Subcutaneous abdominal adipose tissue (tissue), 5 donors: Measurements from ENCODE around the gene KIAA1671.
A peak's percentile ranks its signal among the peaks of the same experiment; 100 is the strongest.

Source experiments
- H3K27ac ChIP-seq: one replicate; pipeline ENCODE4 v1.7.0; 2013; ENCODE audit warnings: low read depth, mild to moderate bottlenecking, inconsistent platforms, low read length, moderate library complexity
- H3K27me3 ChIP-seq, 5 donors: one replicate each; pipeline ENCODE4 v1.7.0; 2013; ENCODE audit warnings: low read length in 5 of 5, inconsistent platforms in 1 of 5; ENCODE audit not compliant: control insufficient read depth in 5 of 5, insufficient read depth in 4 of 5
- H3K36me3 ChIP-seq, 5 donors: one replicate each; pipeline ENCODE4 v1.7.0; 2013; ENCODE audit warnings: low read length in 5 of 5; ENCODE audit not compliant: control insufficient read depth in 5 of 5, insufficient read depth in 5 of 5
- H3K4me1 ChIP-seq, 5 donors: one replicate each; pipeline ENCODE4 v1.7.0; 2013; ENCODE audit warnings: low read length in 5 of 5, mild to moderate bottlenecking in 3 of 5, moderate library complexity in 1 of 5; ENCODE audit not compliant: control insufficient read depth in 5 of 5, insufficient read depth in 5 of 5
- H3K4me3 ChIP-seq, 5 donors: one replicate each; pipeline ENCODE4 v1.7.0; 2013; ENCODE audit warnings: low read length in 5 of 5, low read depth in 1 of 5
- H3K9ac ChIP-seq, 5 donors: one replicate each; pipeline ENCODE4 v1.7.0; 2013; ENCODE audit warnings: low read length in 5 of 5, mild to moderate bottlenecking in 4 of 5, moderate library complexity in 3 of 5
- H3K9me3 ChIP-seq, 5 donors: one replicate each; pipeline ENCODE4 v1.7.0; 2013; ENCODE audit warnings: low read length in 5 of 5; ENCODE audit not compliant: control insufficient read depth in 5 of 5
- donor health status: healthy.
- donor health status: healthy.
- donor health status: healthy.
- donor health status: healthy.
- donor health status: healthy.

The KIAA1671 gene

GRCh38 chr22:25021409-25021808, 68.9 kb downstream of the KIAA1671 start:
- Histone ChIP-seq H3K9me3 (no peaks in the 10 kb centered on the region), H3K9ac (no peak overlapping the region), H3K27ac (no peak overlapping the region)

GRCh38 chr22:25021976-25022711, 69.6 kb downstream of the KIAA1671 start:
- Histone ChIP-seq H3K27me3 (no peaks in the 10 kb centered on the region), H3K4me3 (no peak overlapping the region), H3K9me3 (no peaks in the 10 kb centered on the region), H3K9ac (no peak overlapping the region), H3K4me1 (peaks cover 0 to 43% (median 6%) of the 10 kb centered on the region in 5 donors), H3K36me3 (no peaks in the 10 kb centered on the region), H3K27ac (no peak overlapping the region)

More at GRCh38 chr22:25021409-25021808, 68.9 kb downstream of the KIAA1671 start:
- no peaks in the 10 kb centered on the region for H3K27me3 ChIP-seq
- H3K36me3 ChIP-seq, result no peaks in the 10 kb centered on the region
- no peak overlapping the region for H3K4me3 ChIP-seq
- peaks cover 0 to 42% (median 6%) of the 10 kb centered on the region in 5 donors for H3K4me1 ChIP-seq

- H3K4me1 ChIP-seq, result peaks cover 0 to 54% (median 14%) of the 10 kb centered on the region in 5 donors
- no peak overlapping the region for H3K4me3 ChIP-seq
- H3K27me3 ChIP-seq, result no peaks in the 10 kb centered on the region
- H3K9me3 ChIP-seq, result no peaks in the 10 kb centered on the region
- no peaks in the 10 kb centered on the region for H3K36me3 ChIP-seq
- H3K27ac ChIP-seq, result no peak overlapping the region
- no peak overlapping the region for H3K9ac ChIP-seq
These were observed 71.4 kb downstream of the KIAA1671 start for GRCh38 chr22:25023879-25024278.

- no peaks in the 10 kb centered on the region for H3K36me3 ChIP-seq
- H3K9me3 ChIP-seq, result no peaks in the 10 kb centered on the region
- no peak overlapping the region for H3K9ac ChIP-seq
- H3K27ac ChIP-seq, result peak overlapping the region; percentile 51
- H3K27me3 ChIP-seq, result no peaks in the 10 kb centered on the region
- H3K4me3 ChIP-seq, result no peak overlapping the region
- H3K4me1 ChIP-seq, result peaks cover 0 to 46% (median 14%) of the 10 kb centered on the region in 5 donors
These were observed 72.4 kb downstream of the KIAA1671 start for GRCh38 chr22:25024895-25025294.

- no peak overlapping the region for H3K9ac ChIP-seq
- H3K4me3 ChIP-seq, result no peak overlapping the region
- H3K9me3 ChIP-seq, result no peaks in the 10 kb centered on the region
- H3K4me1 ChIP-seq, result peaks cover 0 to 42% (median 14%) of the 10 kb centered on the region in 5 donors
- H3K27ac ChIP-seq, result peak overlapping the region; percentile 51
- no peaks in the 10 kb centered on the region for H3K27me3 ChIP-seq
- H3K36me3 ChIP-seq, result no peaks in the 10 kb centered on the region
These were observed 73.2 kb downstream of the KIAA1671 start for GRCh38 chr22:25025491-25026400.

GRCh38 chr22:25027043-25027906, 74.8 kb downstream of the KIAA1671 start:
- Histone ChIP-seq H3K9ac (peak overlapping the region in 1 of 5 donors; percentile 30), H3K4me1 (peaks cover 0 to 30% (median 14%) of the 10 kb centered on the region in 5 donors), H3K27me3 (no peaks in the 10 kb centered on the region), H3K4me3 (no peak overlapping the region), H3K27ac (peak overlapping the region; percentile 51), H3K36me3 (peaks cover 0 to 3% (median 0%) of the 10 kb centered on the region in 5 donors), H3K9me3 (no peaks in the 10 kb centered on the region)

- no peak overlapping the region for H3K9ac ChIP-seq
- peaks cover 0 to 30% (median 14%) of the 10 kb centered on the region in 5 donors for H3K4me1 ChIP-seq
- H3K27me3 ChIP-seq, result no peaks in the 10 kb centered on the region
- no peaks in the 10 kb centered on the region for H3K9me3 ChIP-seq
- peaks cover 0 to 3% (median 0%) of the 10 kb centered on the region in 5 donors for H3K36me3 ChIP-seq
- H3K27ac ChIP-seq, result no peak overlapping the region
- no peak overlapping the region for H3K4me3 ChIP-seq
These were observed 75.7 kb downstream of the KIAA1671 start for GRCh38 chr22:25027959-25028840.

GRCh38 chr22:25028841-25029141, 76.3 kb downstream of the KIAA1671 start:
- Histone ChIP-seq H3K4me1 (peaks cover 0 to 30% (median 14%) of the 10 kb centered on the region in 5 donors), H3K4me3 (no peak overlapping the region), H3K9me3 (no peaks in the 10 kb centered on the region), H3K27me3 (no peaks in the 10 kb centered on the region), H3K27ac (no peak overlapping the region), H3K36me3 (peaks cover 0 to 3% (median 0%) of the 10 kb centered on the region in 5 donors), H3K9ac (no peak overlapping the region)

- no peaks in the 10 kb centered on the region for H3K27me3 ChIP-seq
- H3K9me3 ChIP-seq, result no peaks in the 10 kb centered on the region
- no peak overlapping the region for H3K27ac ChIP-seq
- H3K9ac ChIP-seq, result no peak overlapping the region
- no peak overlapping the region for H3K4me3 ChIP-seq
- H3K4me1 ChIP-seq, result peaks cover 0 to 30% (median 14%) of the 10 kb centered on the region in 5 donors
- H3K36me3 ChIP-seq, result peaks cover 0 to 3% (median 0%) of the 10 kb centered on the region in 5 donors
These were observed 76.7 kb downstream of the KIAA1671 start for GRCh38 chr22:25029181-25029580.
